NCI-H187 (cell line): ENCODE data around the gene ENPP4.
"Not testable (repeated sequence)": the region's sequence is repeated elsewhere in the genome, so short reads cannot be mapped to it uniquely, and the experiment has no call there.

Source experiments
- DNase-seq, 2 experiments: peaks; one replicate each; lab custom pipeline; 2025; lab: John Stamatoyannopoulos, UW

The ENPP4 gene

GRCh38 chr6:46130666-46131065 lies 877 bp downstream of the ENPP4 start:
- no peak for DNase-seq

- DNase-seq = not testable (repeated sequence)
These were observed 1.5 kb downstream of the ENPP4 start for GRCh38 chr6:46131291-46131690.

- no peak for DNase-seq
These were observed 4.4 kb downstream of the ENPP4 start for GRCh38 chr6:46134216-46134615.

- DNase-seq = no peak
These were observed 5.4 kb downstream of the ENPP4 start for GRCh38 chr6:46135176-46135575.

- no peak for DNase-seq
These were observed 7.0 kb downstream of the ENPP4 start for GRCh38 chr6:46136831-46137230.

GRCh38 chr6:46137387-46137786 lies 7.6 kb downstream of the ENPP4 start:
- DNase-seq = no peak

- DNase-seq = no peak
These were observed 8.5 kb downstream of the ENPP4 start for GRCh38 chr6:46138281-46138680.

- no peak for DNase-seq
These were observed 14.5 kb downstream of the ENPP4 start for GRCh38 chr6:46144270-46144669.

GRCh38 chr6:46149066-46149465 lies 19.3 kb downstream of the ENPP4 start:
- not testable (repeated sequence) for DNase-seq

- no peak for DNase-seq
These were observed 26.9 kb downstream of the ENPP4 start for GRCh38 chr6:46156701-46157100.

- DNase-seq = no peak
These were observed 29.4 kb downstream of the ENPP4 start for GRCh38 chr6:46159229-46159628.

- no peak for DNase-seq
These were observed 30.3 kb downstream of the ENPP4 start for GRCh38 chr6:46160102-46160501.

GRCh38 chr6:46170357-46171289 lies 40.8 kb downstream of the ENPP4 start, which contains the start of gene ENPP5:
ENPP5 (minus strand) TSS chr6:46170980; CDS start chr6:46168262, 2,718 bp downstream.
- DNase-seq = peak; percentile 85 to 95

GRCh38 chr6:46172176-46172575 lies 42.4 kb downstream of the ENPP4 start:
- no peak for DNase-seq

- DNase-seq = no peak
These were observed 45.1 kb downstream of the ENPP4 start for GRCh38 chr6:46174904-46175303.

- no peak for DNase-seq
These were observed 45.7 kb downstream of the ENPP4 start for GRCh38 chr6:46175446-46175845.

GRCh38 chr6:46175976-46176375 lies 46.2 kb downstream of the ENPP4 start:
- DNase-seq = no peak

GRCh38 chr6:46184114-46184513 lies 54.3 kb downstream of the ENPP4 start:
- DNase-seq = no peak

GRCh38 chr6:46186583-46186982 lies 56.8 kb downstream of the ENPP4 start:
- DNase-seq = no peak

- no peak for DNase-seq
These were observed 59.9 kb downstream of the ENPP4 start for GRCh38 chr6:46189726-46190125.

- peak in 1 of 2 experiments; percentile 42 for DNase-seq
These were observed 61.1 kb downstream of the ENPP4 start for GRCh38 chr6:46190889-46191288.

- no peak for DNase-seq
These were observed 62.2 kb downstream of the ENPP4 start for GRCh38 chr6:46191961-46192360.
